Measurements from ENCODE around the gene RABL6.

RABL6 gene

DNA sequence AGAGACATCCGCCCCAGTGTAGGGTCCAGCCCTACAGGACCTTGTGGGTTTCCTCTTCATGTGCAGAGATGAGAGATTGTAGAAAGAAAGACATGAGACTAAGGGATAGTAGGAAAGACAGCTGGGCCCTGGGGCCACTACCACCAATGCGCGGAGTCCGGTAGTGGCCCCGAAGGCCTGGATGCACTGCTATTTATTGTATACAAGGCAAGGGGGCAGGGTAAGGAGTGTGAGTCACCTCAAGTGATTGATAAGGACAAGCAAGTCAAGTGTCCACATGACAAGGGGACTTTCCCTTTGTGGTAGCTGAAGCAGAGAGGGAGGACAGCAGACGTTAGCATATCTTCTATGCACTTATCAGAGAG, 22.8 kb upstream of the RABL6 start:
- TF ChIP-seq FOXP2 (optimal IDR thresholded peaks at IDR 0.05; ENCODE audit: borderline replicate concordance, extremely low read depth, extremely low read length, insufficient read depth) (no peak), SIN3A (IDR thresholded peaks at IDR 0.05; ENCODE audit: borderline replicate concordance, insufficient read depth, low read length) (no peak), POLR2AphosphoS5 (IDR thresholded peaks at IDR 0.05; ENCODE audit: low read depth, low read length) (no peak), TAF1 (IDR thresholded peaks at IDR 0.05; ENCODE audit: borderline replicate concordance, insufficient read depth, low read length) (no peak)
- TF ChIP-seq, protein P1, sequence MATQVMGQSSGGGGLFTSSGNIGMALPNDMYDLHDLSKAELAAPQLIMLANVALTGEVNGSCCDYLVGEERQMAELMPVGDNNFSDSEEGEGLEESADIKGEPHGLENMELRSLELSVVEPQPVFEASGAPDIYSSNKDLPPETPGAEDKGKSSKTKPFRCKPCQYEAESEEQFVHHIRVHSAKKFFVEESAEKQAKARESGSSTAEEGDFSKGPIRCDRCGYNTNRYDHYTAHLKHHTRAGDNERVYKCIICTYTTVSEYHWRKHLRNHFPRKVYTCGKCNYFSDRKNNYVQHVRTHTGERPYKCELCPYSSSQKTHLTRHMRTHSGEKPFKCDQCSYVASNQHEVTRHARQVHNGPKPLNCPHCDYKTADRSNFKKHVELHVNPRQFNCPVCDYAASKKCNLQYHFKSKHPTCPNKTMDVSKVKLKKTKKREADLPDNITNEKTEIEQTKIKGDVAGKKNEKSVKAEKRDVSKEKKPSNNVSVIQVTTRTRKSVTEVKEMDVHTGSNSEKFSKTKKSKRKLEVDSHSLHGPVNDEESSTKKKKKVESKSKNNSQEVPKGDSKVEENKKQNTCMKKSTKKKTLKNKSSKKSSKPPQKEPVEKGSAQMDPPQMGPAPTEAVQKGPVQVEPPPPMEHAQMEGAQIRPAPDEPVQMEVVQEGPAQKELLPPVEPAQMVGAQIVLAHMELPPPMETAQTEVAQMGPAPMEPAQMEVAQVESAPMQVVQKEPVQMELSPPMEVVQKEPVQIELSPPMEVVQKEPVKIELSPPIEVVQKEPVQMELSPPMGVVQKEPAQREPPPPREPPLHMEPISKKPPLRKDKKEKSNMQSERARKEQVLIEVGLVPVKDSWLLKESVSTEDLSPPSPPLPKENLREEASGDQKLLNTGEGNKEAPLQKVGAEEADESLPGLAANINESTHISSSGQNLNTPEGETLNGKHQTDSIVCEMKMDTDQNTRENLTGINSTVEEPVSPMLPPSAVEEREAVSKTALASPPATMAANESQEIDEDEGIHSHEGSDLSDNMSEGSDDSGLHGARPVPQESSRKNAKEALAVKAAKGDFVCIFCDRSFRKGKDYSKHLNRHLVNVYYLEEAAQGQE (IDR thresholded peaks at IDR 0.05; ENCODE audit: insufficient read depth in 1 of 2, low read depth in 2 of 2, low read length in 2 of 2) = no peak

DNA sequence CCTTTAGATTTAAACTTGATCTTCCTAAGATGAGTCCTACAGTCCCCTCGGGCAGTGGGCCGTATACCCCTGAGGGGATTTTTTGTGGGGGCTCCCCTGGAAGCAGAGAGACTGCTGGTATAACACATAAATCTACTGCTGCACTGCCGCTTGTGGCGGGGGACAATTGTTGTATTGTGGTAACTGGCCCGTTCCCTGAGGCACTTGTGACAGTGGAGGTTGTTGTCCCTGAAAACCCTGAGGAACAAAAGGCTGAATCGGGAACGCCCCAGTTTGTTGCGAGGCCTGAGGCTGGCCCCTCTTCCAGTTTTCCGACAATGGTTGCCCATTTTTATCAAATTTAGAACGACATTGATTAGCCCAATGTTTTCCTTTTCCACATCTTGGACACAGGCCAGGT, 21.3 kb upstream of the RABL6 start:
- TF ChIP-seq TAF1 (IDR thresholded peaks at IDR 0.05; ENCODE audit: borderline replicate concordance, insufficient read depth, low read length) = no peak
- TF ChIP-seq FOXP2 (optimal IDR thresholded peaks at IDR 0.05; ENCODE audit: borderline replicate concordance, extremely low read depth, extremely low read length, insufficient read depth) = no peak
- no peak for TF ChIP-seq POLR2AphosphoS5 (IDR thresholded peaks at IDR 0.05; ENCODE audit: low read depth, low read length)
- TF ChIP-seq, protein P1 (IDR thresholded peaks at IDR 0.05; ENCODE audit: insufficient read depth in 1 of 2, low read depth in 2 of 2, low read length in 2 of 2) = no peak
- TF ChIP-seq SIN3A (IDR thresholded peaks at IDR 0.05; ENCODE audit: borderline replicate concordance, insufficient read depth, low read length) = no peak

DNA sequence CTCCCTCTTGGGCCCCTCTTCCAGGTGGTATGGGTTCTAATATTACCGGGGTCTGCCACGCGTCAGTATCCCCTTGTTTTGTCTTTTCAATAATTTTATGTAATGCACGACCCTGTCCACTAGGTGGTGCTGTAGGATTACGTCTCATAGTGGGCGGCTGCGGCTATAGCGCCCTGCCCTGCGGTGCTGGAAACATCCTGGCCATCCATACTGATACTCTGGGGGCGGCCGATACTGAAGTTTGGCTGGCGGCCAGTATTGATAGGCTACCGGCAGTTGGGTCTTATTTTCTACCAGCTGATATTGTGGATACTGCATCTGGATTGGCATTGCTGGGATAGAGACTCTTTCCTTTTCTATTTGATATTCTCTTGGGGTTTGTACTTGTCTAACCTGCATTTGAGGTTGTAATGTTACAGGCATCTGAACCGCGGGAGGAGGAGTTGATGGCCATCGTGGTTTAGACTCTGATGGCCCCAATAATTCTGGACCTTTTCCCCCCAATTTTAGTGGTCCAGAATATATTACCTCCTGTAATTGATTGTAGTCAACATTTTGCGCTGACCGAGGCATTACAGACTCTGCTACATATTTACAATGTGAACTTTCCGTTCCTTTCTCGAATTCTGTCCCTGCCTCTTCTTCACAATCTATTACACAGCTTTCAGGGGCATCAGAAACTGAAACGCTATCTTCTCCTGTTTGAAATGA, 19.9 kb upstream of the RABL6 start:
- no peak for TF ChIP-seq POLR2AphosphoS5 (IDR thresholded peaks at IDR 0.05; ENCODE audit: low read depth, low read length)
- no peak for TF ChIP-seq SIN3A (IDR thresholded peaks at IDR 0.05; ENCODE audit: borderline replicate concordance, insufficient read depth, low read length)
- TF ChIP-seq, protein P1 (IDR thresholded peaks at IDR 0.05; ENCODE audit: insufficient read depth in 1 of 2, low read depth in 2 of 2, low read length in 2 of 2) = no peak
- no peak for TF ChIP-seq FOXP2 (optimal IDR thresholded peaks at IDR 0.05; ENCODE audit: borderline replicate concordance, extremely low read depth, extremely low read length, insufficient read depth)
- TF ChIP-seq TAF1 (IDR thresholded peaks at IDR 0.05; ENCODE audit: borderline replicate concordance, insufficient read depth, low read length) = no peak

DNA sequence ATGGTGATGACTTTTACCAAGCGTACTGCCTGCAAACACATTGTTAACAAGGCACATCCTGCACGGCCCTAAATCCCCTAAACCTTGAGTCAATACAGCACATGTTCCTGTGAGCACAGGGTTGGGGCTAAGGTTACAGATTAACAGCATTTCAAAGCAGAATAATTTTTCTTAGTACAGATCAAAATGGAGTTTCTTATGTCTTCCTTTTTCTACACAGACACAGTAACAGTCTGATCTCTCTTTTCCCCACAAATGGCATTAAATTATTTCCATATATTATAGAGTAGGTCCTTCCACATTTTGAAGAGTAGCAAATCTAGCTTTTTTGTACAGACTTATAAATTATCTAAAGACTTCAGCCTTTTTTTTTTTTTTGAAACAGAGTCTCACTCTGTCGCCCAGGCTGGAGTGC, 18.2 kb upstream of the RABL6 start:
- TF ChIP-seq, protein P1 (IDR thresholded peaks at IDR 0.05; ENCODE audit: insufficient read depth in 1 of 2, low read depth in 2 of 2, low read length in 2 of 2) = no peak
- TF ChIP-seq POLR2AphosphoS5 (IDR thresholded peaks at IDR 0.05; ENCODE audit: low read depth, low read length) (no peak), FOXP2 (optimal IDR thresholded peaks at IDR 0.05; ENCODE audit: borderline replicate concordance, extremely low read depth, extremely low read length, insufficient read depth) (no peak), SIN3A (IDR thresholded peaks at IDR 0.05; ENCODE audit: borderline replicate concordance, insufficient read depth, low read length) (no peak), TAF1 (IDR thresholded peaks at IDR 0.05; ENCODE audit: borderline replicate concordance, insufficient read depth, low read length) (no peak)

Measured in PFSK-1 (cell line).